HG03108 (cell line): ENCODE results near the gene TSC1.
"Not testable (repeated sequence)": the region's sequence is repeated elsewhere in the genome, so short reads cannot be mapped to it uniquely, and the experiment has no call there.

Source experiments
- ATAC-seq: cut with Tn5 transposase; IDR thresholded peaks from one replicate; pipeline ENCODE4 v1.9.1; 2021; ENCODE audit warnings: moderate library complexity; ENCODE audit not compliant: unreplicated experiment

The TSC1 gene

GRCh38 chr9:132944294-132945185 is at the start of gene TSC1:
Gene TSC1, minus strand, starts transcription at chr9:132944616. Its CDS starts 15,744 bp downstream, at chr9:132928872.
- ATAC-seq: peak; percentile 55

- ATAC-seq: no peak
These were observed 49.1 kb upstream of the TSC1 start for GRCh38 chr9:132993511-132993939.

- ATAC-seq: no peak
These were observed 47.2 kb upstream of the TSC1 start for GRCh38 chr9:132991351-132992300.

- no peak for ATAC-seq
These were observed 46.4 kb upstream of the TSC1 start for GRCh38 chr9:132990781-132991180.

- ATAC-seq: not testable (repeated sequence)
These were observed 45.7 kb upstream of the TSC1 start for GRCh38 chr9:132989998-132990557.

- no peak for ATAC-seq
These were observed 45.1 kb upstream of the TSC1 start for GRCh38 chr9:132989414-132989996.

- ATAC-seq: no peak
These were observed 44.5 kb upstream of the TSC1 start for GRCh38 chr9:132989014-132989310.

GRCh38 chr9:132988244-132989013 is 44.0 kb upstream of the TSC1 start:
- ATAC-seq: no peak

- no peak for ATAC-seq
These were observed 42.5 kb upstream of the TSC1 start for GRCh38 chr9:132986640-132987620.

- no peak for ATAC-seq
These were observed 41.7 kb upstream of the TSC1 start for GRCh38 chr9:132986114-132986513.

GRCh38 chr9:132985489-132985888 is 41.1 kb upstream of the TSC1 start:
- no peak for ATAC-seq

GRCh38 chr9:132985071-132985350 is 40.6 kb upstream of the TSC1 start:
- ATAC-seq: no peak

- no peak for ATAC-seq
These were observed 40.0 kb upstream of the TSC1 start for GRCh38 chr9:132984202-132985070.

GRCh38 chr9:132983491-132984201 is 39.2 kb upstream of the TSC1 start:
- ATAC-seq: no peak

GRCh38 chr9:132982458-132982857 is 38.0 kb upstream of the TSC1 start:
- peak; percentile 58 for ATAC-seq

- no peak for ATAC-seq
These were observed 35.7 kb upstream of the TSC1 start for GRCh38 chr9:132980157-132980556.

GRCh38 chr9:132978451-132979131 is 34.2 kb upstream of the TSC1 start, which contains the start of gene GFI1B:
Gene GFI1B, plus strand, starts transcription at chr9:132978694. Its CDS starts 7,985 bp downstream, at chr9:132986679.
- ATAC-seq: no peak
